HepG2 (cell line): ENCODE data around the gene GZF1. TPM values are rescaled to one million over a fixed set of nuclear protein-coding genes. Genes with fewer than 3 reads are reported as not detected.

Experiments
- ATAC-seq: fragments of 200-7000 bp; cut with Tn5 transposase; 3 replicates; pipeline ENCODE4 v1.9.1; 2020; ENCODE audit warnings: mild to moderate bottlenecking, moderate library complexity
- BruUV-seq: library from RNA; stranded (reverse); fragments of 400-500 nt; replicated peaks from 2 replicates; lab custom pipeline; 2021; lab: Mats Ljungman, UMichigan
- CTCF ChIA-PET: fragments of 300-600 bp; formaldehyde crosslinking; extraction: SDS; loops from one replicate; lab custom pipeline; 2021; ENCODE audit warnings: low total read pairs, inconsistent platforms, low intra/inter-chr PET ratio; lab: Yijun Ruan, JAX
- POLR2A ChIA-PET: fragments of 350-600 bp; sonication (Branson Sonifier 250); formaldehyde crosslinking; loops from one replicate; lab custom pipeline; 2020; ENCODE audit warnings: antibody characterized with exemption, inconsistent platforms; lab: Yijun Ruan, JAX
- DNase-seq: peaks from one replicate; pipeline ENCODE4 v3.0.0-alpha.2; 2015; ENCODE audit warnings: low spot score
- FAIRE-seq: peaks from 3 replicates; lab custom pipeline; 2011; peaks lifted over from hg19 to GRCh38; lab: Jason Lieb, UNC
- H2AFZ ChIP-seq: one replicate; pipeline ENCODE4 v1.6.1; 2011; ENCODE audit warnings: low read length, inconsistent platforms
- H3K27ac ChIP-seq: fragments of 300-600 bp; 3 replicates; pipeline ENCODE4 v1.8.0; 2011; ENCODE audit warnings: mixed run types, mild to moderate bottlenecking, mixed read lengths, low read length, inconsistent platforms; ENCODE audit not compliant: insufficient read depth; ENCODE audit errors: extremely low read length
- H3K27me3 ChIP-seq, 2 experiments: fragments of 200-600 bp in 1 of 2; 2 replicates in 1 of 2; 3 replicates in 1 of 2; pipeline versions ENCODE4 v1.6.0 to v1.8.0; 2011; ENCODE audit warnings: low read length in 2 of 2, mild to moderate bottlenecking in 2 of 2, moderate library complexity in 2 of 2, inconsistent platforms in 1 of 2; ENCODE audit not compliant: insufficient read depth in 2 of 2, control insufficient read depth in 1 of 2
- H3K36me3 ChIP-seq, 2 experiments: fragments of 200-600 bp in 1 of 2; replicated peaks in 1 of 2; 2 replicates in 1 of 2; 3 replicates in 1 of 2; pipeline versions ENCODE4 v1.5.1 to v1.8.0; 2011; ENCODE audit warnings: low read length in 2 of 2, inconsistent platforms in 1 of 2; ENCODE audit not compliant: insufficient read depth in 2 of 2, control insufficient read depth in 1 of 2
- H3K4me1 ChIP-seq: 2 replicates; pipeline ENCODE4 v1.5.1; 2012; ENCODE audit warnings: low read length, inconsistent platforms; ENCODE audit not compliant: insufficient read depth
- H3K4me2 ChIP-seq: 2 replicates; pipeline ENCODE4 v1.6.0; 2011; ENCODE audit warnings: low read depth, low read length, inconsistent platforms
- H3K4me3 ChIP-seq, 3 experiments: fragments of 200-600 bp in 1 of 3; sonication (generic), shearing (Covaris generic) in 1 of 3; replicated peaks in 1 of 3; 2 replicates each; pipeline ENCODE4 v1.5.1; 2011 to 2016; ENCODE audit warnings: low read length in 3 of 3, inconsistent platforms in 2 of 3, low read depth in 2 of 3, mild to moderate bottlenecking in 2 of 3, control low read depth in 1 of 3, mixed read lengths in 1 of 3; ENCODE audit not compliant: insufficient read depth in 1 of 3
- H3K79me2 ChIP-seq: one replicate; pipeline ENCODE4 v1.6.1; 2011; ENCODE audit warnings: low read length, inconsistent platforms; ENCODE audit not compliant: insufficient read depth
- H3K9ac ChIP-seq: 2 replicates; pipeline ENCODE4 v1.6.0; 2011; ENCODE audit warnings: mild to moderate bottlenecking, low read depth, low read length, inconsistent platforms; ENCODE audit not compliant: insufficient read depth
- H3K9me3 ChIP-seq: 2 replicates; pipeline ENCODE4 v1.5.1; 2012; ENCODE audit warnings: mild to moderate bottlenecking, low read length
- H4K20me1 ChIP-seq: 2 replicates; pipeline ENCODE4 v1.6.0; 2011; ENCODE audit warnings: inconsistent platforms, mild to moderate bottlenecking, low read length, moderate library complexity; ENCODE audit not compliant: insufficient read depth
- FOXO1 ChIP-seq: sonication (generic); formaldehyde crosslinking; IDR thresholded peaks from 2 replicates; pipeline ENCODE4 v1.4.0; 2020; ENCODE audit warnings: missing genetic modification reagents
- KDM5B ChIP-seq: sonication (generic); formaldehyde crosslinking; IDR thresholded peaks from 2 replicates; pipeline ENCODE4 v1.4.0; 2020; ENCODE audit warnings: missing genetic modification reagents, mild to moderate bottlenecking, borderline replicate concordance
- PAWR ChIP-seq: sonication (generic); formaldehyde crosslinking; IDR thresholded peaks from 2 replicates; pipeline ENCODE4 v1.4.0; 2020; ENCODE audit warnings: missing genetic modification reagents, mild to moderate bottlenecking, borderline replicate concordance
- RAD21 ChIP-seq: fragments of 450-650 bp; formaldehyde crosslinking; IDR thresholded peaks from 2 replicates; pipeline ENCODE4 v1.5.0; 2020; ENCODE audit warnings: mild to moderate bottlenecking
- REPIN1 ChIP-seq: sonication (generic); formaldehyde crosslinking; IDR thresholded peaks from 2 replicates; pipeline ENCODE4 v1.8.0; 2022; ENCODE audit warnings: missing genetic modification reagents, low read depth, mild to moderate bottlenecking, borderline replicate concordance
- RFXAP ChIP-seq: sonication (generic); formaldehyde crosslinking; IDR thresholded peaks from 2 replicates; pipeline ENCODE4 v1.4.0; 2020; ENCODE audit warnings: missing genetic modification reagents, borderline replicate concordance
- SMC3 ChIP-seq: IDR thresholded peaks from 2 replicates; pipeline ENCODE4 v1.6.1; 2011; ENCODE audit warnings: low read length, improper control_type of control experiment
- TGIF2 ChIP-seq: IDR thresholded peaks from 2 replicates; pipeline ENCODE4 v1.6.1; 2016; ENCODE audit warnings: control low read depth, missing compliant biosample characterization
- ZFP36L1 ChIP-seq: sonication (generic); formaldehyde crosslinking; IDR thresholded peaks from 2 replicates; pipeline ENCODE4 v1.8.0; 2022; ENCODE audit warnings: mild to moderate bottlenecking, missing genetic modification reagents, moderate library complexity
- ZKSCAN8 ChIP-seq: IDR thresholded peaks from 2 replicates; pipeline ENCODE4 v1.6.1; 2016; ENCODE audit warnings: borderline replicate concordance, missing genetic modification reagents, missing compliant biosample characterization
- ZNF180 ChIP-seq: sonication (generic); formaldehyde crosslinking; IDR thresholded peaks from 2 replicates; pipeline ENCODE4 v1.4.0; 2020; ENCODE audit warnings: low read depth, missing genetic modification reagents, borderline replicate concordance
- ZNF205 ChIP-seq: IDR thresholded peaks from 2 replicates; pipeline ENCODE4 v1.6.1; 2018; ENCODE audit warnings: missing biosample characterization, missing genetic modification reagents
- WGBS: methylation state at CpG from one replicate; pipeline ENCODE4 v1.1.6; 2017; ENCODE audit warnings: low lambda C conversion rate; 5-methylcytosine and 5-hydroxymethylcytosine counted together
- in situ Hi-C: cut with HindIII; loops from 2 replicates; pipeline ENCODE4 v1.10.0; 2017; ENCODE audit warnings: low pct_unique_long_range_greater_than_20kb; ENCODE audit not compliant: extremely low pct_ligation_motif_present
- intact Hi-C: fragments of 100-400 bp; cut with micrococcal nuclease; formaldehyde crosslinking; loops from one replicate; pipeline ENCODE4 v1.10.0; 2022; ENCODE audit not compliant: unreplicated experiment
- polyA plus RNA-seq, 8 experiments: library from polyadenylated mRNA; depleted of rRNA in 3 of 8; stranded (reverse) in 7 of 8; unstranded in 1 of 8; fragments of >200 nt; fragmentation: Illumina TruSeq in 4 of 8; extraction: Trizol in 4 of 8; gene quantifications; 2 replicates each; pipeline versions ENCODE4 v1.2.1 to v1.2.3, GENCODE V29; 2011 to 2016; ENCODE audit warnings: low read depth in 4 of 8, missing spikeins in 1 of 8, mixed read lengths in 1 of 8; ENCODE audit not compliant: insufficient read depth in 1 of 8
- total RNA-seq, 5 experiments: library from RNA; depleted of rRNA; stranded (reverse); fragments of >200 nt; fragmentation: Illumina TruSeq; extraction: Trizol; gene quantifications; 2 replicates each; pipeline ENCODE4 v1.2.3, GENCODE V29; 2016; ENCODE audit warnings: low read depth in 1 of 5
- TF ChIP-seq, protein P1 (sequence below): sonication (generic); formaldehyde crosslinking; IDR thresholded peaks from 2 replicates; pipeline ENCODE4 v1.5.0; 2020; ENCODE audit warnings: missing genetic modification reagents
- TF ChIP-seq, protein P2 (sequence below): IDR thresholded peaks from 2 replicates; pipeline ENCODE4 v1.4.0; 2020; ENCODE audit warnings: mild to moderate bottlenecking, missing genetic modification reagents
- TF ChIP-seq, protein P3 (sequence below): IDR thresholded peaks from 2 replicates; pipeline ENCODE4 v1.6.1; 2016
- TF ChIP-seq, protein P4 (sequence below): IDR thresholded peaks from 2 replicates; pipeline ENCODE4 v1.6.1; 2016; ENCODE audit warnings: missing compliant biosample characterization, missing genetic modification reagents, borderline replicate concordance

The GZF1 gene
- total and polyA plus RNA-seq, 2 of the 13 experiments (the other 11 are each of a cell fraction or from before 2014, with no cell fraction given): 16.9 to 26.0 TPM

DNA sequence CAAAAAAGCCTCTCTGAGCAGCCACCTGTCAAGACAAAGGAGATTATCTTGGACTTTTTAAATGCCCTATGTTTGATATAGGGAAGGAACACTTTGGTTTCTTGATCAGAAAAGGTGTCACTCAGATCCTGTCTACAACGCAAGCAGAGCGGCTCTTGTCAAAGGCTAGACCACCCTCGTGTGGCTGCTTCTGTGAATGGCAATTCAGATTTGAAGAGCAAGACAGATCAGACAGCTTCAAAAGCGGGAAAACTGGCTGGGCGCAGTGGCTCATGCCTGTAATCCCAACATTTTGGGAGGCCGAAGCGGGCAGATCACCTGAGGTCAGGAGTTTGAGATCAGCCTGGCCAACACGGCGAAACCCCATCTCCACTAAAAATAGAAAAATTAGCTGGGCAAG, 21.5 kb upstream of the GZF1 start:
- DNase-seq (peak; percentile 77), FAIRE-seq (peak; percentile 93), ATAC-seq (peak; percentile 85)
- H4K20me1 ChIP-seq: no peaks in the 10 kb centered on the region
- CTCF ChIA-PET: interaction anchor here (0.7 to 2.2 kb wide), 3 partner anchors 297 to 651 kb away, joined by 3 to 12 read pairs (median 3); no protein-coding TSS in a partner anchor
- no peaks in the 10 kb centered on the region for H3K79me2 ChIP-seq
- intact Hi-C loops: loop anchor here (1.0 to 10.0 kb wide), 5 partner anchors 297 to 1002 kb away; no protein-coding TSS in a partner anchor
- H2AFZ ChIP-seq: no peak overlapping the region
- H3K9ac ChIP-seq: no peak overlapping the region
- WGBS: 9% methylated on average over 9 of the region's 9 CpGs
- H3K4me1 ChIP-seq: peaks cover 27% of the 10 kb centered on the region
- POLR2A ChIA-PET: interaction anchor here (1.0 to 6.3 kb wide), 3 partner anchors 10 to 649 kb away, joined by 3 to 54 read pairs (median 6); partner anchors contain the start of gene NXT1
- no peaks in the 10 kb centered on the region; a peak in 1 of 5 replicates for H3K27me3 ChIP-seq
- no TSS peak for BruUV-seq
- no peak overlapping the region for H3K4me2 ChIP-seq
- H3K27ac ChIP-seq: no peak overlapping the region
- H3K9me3 ChIP-seq: no peaks in the 10 kb centered on the region
- in situ Hi-C loops: loop anchor here (5.0 kb wide), 2 partner anchors 648 to 1003 kb away; no protein-coding TSS in a partner anchor
- no peak overlapping the region for H3K4me3 ChIP-seq
- no peaks in the 10 kb centered on the region for H3K36me3 ChIP-seq
- TF ChIP-seq FOXO1 (CRISPR knock-in tag) (0 out of 2 replicates have a peak, but pooled peaks have one; percentile 23), PAWR (CRISPR knock-in tag) (no peak), KDM5B (CRISPR knock-in tag) (no peak), ZKSCAN8 (CRISPR knock-in tag) (0 out of 2 replicates have a peak, but pooled peaks have one; percentile 26), ZNF205 (peak; percentile 46; the same call in 1 of the 2 replicates), TGIF2 (CRISPR knock-in tag) (no peak), RFXAP (CRISPR knock-in tag) (peak; percentile 29; the same call in 1 of the 2 replicates), REPIN1 (CRISPR knock-in tag) (0 out of 2 replicates have a peak, but pooled peaks have one; percentile 37), RAD21 (CRISPR knock-in tag) (peak; percentile 90), ZFP36L1 (CRISPR knock-in tag) (no peak), SMC3 (peak; percentile 97), ZNF180 (no peak)
- TF ChIP-seq, protein P1, sequence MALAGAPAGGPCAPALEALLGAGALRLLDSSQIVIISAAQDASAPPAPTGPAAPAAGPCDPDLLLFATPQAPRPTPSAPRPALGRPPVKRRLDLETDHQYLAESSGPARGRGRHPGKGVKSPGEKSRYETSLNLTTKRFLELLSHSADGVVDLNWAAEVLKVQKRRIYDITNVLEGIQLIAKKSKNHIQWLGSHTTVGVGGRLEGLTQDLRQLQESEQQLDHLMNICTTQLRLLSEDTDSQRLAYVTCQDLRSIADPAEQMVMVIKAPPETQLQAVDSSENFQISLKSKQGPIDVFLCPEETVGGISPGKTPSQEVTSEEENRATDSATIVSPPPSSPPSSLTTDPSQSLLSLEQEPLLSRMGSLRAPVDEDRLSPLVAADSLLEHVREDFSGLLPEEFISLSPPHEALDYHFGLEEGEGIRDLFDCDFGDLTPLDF (CRISPR knock-in tag): 0 out of 2 replicates have a peak, but pooled peaks have one; percentile 43
- TF ChIP-seq, protein P2, sequence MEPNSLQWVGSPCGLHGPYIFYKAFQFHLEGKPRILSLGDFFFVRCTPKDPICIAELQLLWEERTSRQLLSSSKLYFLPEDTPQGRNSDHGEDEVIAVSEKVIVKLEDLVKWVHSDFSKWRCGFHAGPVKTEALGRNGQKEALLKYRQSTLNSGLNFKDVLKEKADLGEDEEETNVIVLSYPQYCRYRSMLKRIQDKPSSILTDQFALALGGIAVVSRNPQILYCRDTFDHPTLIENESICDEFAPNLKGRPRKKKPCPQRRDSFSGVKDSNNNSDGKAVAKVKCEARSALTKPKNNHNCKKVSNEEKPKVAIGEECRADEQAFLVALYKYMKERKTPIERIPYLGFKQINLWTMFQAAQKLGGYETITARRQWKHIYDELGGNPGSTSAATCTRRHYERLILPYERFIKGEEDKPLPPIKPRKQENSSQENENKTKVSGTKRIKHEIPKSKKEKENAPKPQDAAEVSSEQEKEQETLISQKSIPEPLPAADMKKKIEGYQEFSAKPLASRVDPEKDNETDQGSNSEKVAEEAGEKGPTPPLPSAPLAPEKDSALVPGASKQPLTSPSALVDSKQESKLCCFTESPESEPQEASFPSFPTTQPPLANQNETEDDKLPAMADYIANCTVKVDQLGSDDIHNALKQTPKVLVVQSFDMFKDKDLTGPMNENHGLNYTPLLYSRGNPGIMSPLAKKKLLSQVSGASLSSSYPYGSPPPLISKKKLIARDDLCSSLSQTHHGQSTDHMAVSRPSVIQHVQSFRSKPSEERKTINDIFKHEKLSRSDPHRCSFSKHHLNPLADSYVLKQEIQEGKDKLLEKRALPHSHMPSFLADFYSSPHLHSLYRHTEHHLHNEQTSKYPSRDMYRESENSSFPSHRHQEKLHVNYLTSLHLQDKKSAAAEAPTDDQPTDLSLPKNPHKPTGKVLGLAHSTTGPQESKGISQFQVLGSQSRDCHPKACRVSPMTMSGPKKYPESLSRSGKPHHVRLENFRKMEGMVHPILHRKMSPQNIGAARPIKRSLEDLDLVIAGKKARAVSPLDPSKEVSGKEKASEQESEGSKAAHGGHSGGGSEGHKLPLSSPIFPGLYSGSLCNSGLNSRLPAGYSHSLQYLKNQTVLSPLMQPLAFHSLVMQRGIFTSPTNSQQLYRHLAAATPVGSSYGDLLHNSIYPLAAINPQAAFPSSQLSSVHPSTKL: peak; percentile 39; the same call in 1 of the 2 replicates
- TF ChIP-seq, protein P3, sequence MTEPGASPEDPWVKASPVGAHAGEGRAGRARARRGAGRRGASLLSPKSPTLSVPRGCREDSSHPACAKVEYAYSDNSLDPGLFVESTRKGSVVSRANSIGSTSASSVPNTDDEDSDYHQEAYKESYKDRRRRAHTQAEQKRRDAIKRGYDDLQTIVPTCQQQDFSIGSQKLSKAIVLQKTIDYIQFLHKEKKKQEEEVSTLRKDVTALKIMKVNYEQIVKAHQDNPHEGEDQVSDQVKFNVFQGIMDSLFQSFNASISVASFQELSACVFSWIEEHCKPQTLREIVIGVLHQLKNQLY (CRISPR knock-in tag): no peak
- TF ChIP-seq, protein P4, sequence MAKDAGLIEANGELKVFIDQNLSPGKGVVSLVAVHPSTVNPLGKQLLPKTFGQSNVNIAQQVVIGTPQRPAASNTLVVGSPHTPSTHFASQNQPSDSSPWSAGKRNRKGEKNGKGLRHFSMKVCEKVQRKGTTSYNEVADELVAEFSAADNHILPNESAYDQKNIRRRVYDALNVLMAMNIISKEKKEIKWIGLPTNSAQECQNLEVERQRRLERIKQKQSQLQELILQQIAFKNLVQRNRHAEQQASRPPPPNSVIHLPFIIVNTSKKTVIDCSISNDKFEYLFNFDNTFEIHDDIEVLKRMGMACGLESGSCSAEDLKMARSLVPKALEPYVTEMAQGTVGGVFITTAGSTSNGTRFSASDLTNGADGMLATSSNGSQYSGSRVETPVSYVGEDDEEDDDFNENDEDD (CRISPR knock-in tag): peak; percentile 59; the same call in 1 of the 2 replicates
